NCI-H1092 (cell line): ENCODE data around the gene MUSK.
"Not testable (repeated sequence)": the region's sequence is repeated elsewhere in the genome, so short reads cannot be mapped to it uniquely, and the experiment has no call there.

Experiments
- DNase-seq: peaks from one replicate; lab custom pipeline; 2025; lab: John Stamatoyannopoulos, UW

Gene MUSK

DNA sequence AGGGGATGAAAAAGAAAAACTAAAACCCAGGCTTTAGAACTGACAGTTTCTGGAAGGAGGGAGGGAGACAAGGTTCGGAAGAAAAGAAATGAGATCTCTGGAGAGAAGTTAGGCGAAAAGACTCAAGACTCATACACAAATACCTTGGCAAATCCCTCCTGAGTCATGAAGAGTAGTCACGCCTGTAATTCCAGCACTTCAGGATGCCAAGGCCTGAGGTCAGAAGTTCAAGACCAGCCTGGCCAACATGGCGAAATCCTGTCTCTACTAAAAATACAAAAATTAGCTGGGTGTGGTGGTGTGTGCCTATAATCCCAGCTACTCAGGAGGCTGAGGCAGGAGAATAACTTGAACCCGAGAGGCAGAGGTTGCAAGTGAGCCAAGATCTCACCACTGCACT is 27.3 kb downstream of the MUSK start:
- not testable (repeated sequence) for DNase-seq

DNA sequence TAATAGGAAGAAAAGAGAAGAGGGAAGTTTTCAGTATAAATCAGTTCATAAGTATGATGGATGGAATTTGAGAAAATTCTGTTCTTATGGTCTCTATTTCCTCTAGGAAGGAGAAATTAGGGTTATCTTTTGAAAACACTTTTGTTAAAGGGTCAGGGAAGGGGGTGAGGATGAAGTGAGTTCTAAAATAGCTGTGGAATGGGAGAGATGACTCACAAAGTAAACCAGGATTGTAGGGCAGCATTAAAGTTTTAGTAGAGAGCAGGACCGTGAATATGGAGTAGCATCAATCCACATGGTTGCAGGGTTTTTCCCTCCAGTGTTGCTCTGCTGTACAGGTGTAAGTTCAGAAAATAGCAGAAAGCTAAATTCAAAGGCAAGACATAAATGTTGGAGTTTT is 32.4 kb downstream of the MUSK start:
- DNase-seq: no peak

DNA sequence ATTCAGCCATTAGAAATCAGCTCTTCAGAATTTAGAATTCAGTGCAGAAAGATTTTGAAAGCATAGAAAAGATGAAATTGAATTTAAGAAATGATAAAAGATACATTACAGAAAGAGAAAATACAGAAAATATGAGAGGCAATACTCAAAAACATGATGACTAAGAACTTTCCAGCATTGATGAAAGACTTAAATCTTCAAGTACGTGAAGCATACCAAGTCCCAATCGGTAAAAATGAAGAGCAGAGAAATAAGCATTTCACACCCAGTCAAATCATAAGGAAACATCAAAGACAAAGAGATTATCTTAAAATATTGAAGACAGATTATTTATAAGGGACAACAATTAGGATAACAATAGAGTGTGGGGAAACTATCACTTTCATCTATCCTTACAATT is 35.1 kb downstream of the MUSK start:
- no peak for DNase-seq

DNA sequence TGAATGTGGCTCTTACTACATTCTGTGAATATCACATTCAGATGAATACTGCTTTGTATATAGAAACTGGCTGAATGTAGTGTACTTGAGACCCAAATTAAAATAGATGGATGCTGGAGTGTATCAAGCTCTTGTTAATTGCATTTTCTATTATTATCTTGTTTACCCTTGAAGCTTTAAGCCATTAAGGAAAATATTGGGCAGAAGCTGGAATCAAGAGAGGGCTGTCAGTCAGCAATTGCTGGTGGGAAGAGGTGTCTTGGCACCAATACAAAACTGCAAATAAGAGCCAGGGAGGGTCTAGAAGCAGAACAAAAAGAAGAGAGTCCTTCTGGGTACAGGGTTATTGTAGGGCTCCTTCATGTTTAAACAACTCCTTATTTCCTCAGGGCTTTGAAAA is 38.8 kb downstream of the MUSK start:
- DNase-seq: peak; percentile 85

DNA sequence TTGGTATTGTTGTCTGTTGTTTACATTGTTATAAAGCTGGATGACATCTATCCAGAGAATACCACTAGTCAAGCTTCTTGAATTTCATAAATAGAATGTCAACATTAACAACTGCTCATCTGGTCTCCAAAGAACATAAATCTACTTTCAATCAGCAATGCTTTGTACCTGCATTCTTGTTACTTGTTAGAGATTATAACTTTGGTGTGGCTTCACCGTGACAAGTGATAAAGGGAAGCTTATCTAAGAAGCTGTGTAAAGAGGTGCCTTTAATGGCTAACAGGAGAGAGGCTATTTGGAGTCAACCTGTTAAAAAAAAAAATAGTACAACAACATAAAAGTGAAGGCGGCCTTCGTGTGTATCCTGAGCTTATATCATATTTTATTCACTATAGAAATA is 41.8 kb downstream of the MUSK start:
- no peak for DNase-seq

DNA sequence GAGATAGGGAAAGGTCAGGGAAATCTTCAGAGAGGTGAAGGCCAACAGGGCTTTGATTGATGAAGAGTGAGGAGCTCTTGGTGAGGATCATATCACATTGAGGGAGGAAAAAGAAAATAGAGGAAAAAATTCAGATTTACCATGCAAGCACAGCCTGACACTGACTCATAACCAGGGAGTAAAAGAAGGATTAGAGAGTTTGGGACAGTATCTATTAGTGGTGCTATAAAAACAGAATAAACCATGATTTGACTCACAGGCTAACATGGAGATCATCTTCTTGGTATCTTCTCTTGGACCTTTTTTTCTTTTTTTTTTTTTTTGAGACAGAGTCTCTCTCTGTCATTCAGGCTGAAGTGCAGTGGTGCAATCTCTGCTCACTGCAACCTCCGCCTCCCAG is 44.4 kb downstream of the MUSK start:
- no peak for DNase-seq

DNA sequence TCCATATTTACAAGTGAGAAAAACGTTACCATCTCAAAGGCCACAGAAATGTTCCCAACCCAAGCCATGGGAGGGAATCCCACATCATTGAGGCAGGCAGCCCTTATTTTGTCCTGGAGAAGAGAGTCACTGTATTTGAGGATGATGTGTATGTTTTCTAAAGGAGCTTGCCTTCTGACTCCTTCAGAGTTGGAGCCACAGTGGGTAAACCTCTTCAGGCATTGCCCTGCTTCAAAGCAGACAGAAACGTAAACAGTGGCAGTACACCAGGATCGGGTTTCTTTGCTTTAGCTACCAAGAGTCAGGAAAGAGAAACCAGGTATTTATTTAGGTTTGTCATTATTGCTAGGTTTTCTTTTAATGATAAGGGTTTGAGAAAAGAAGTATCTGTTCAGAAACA is 45.7 kb downstream of the MUSK start:
- DNase-seq: peak; percentile 45

DNA sequence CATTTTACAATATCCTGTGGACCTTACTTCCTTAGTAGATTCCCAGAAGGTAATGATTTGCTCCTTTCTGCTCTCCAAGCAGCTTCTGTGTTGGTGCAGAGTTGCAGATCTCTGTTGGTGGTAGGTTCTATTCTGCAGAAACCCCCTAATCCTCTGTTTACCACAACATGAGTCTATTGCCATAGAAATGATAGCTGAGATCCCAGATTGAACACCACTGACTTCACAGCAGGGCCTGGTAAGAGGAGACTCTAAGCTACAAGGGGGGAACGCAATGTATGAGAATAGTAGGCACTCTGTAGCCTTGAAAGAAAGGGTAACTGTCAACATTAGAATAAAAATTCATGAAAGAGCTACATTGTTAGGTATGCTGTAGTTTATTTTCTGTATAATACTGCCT is 59.5 kb downstream of the MUSK start:
- DNase-seq: no peak

DNA sequence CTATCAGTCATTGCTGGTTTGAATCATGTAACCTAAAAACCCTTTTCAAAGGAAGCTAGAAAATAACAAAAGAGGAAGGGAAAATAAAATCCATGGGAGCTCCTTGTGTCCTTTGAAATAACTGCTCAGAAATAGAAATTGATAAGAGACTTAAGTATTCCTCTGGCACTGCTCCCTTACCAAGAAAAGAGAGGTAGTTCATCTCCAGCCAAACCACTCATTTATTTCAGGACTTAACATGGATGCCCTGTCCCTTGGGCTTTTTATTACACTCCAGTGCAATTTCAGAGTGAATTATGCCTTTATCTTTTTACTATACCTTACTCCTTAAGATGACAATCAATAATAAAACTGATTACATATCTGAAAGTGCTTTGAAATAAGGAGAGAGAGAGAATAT is 61.0 kb downstream of the MUSK start:
- no peak for DNase-seq

DNA sequence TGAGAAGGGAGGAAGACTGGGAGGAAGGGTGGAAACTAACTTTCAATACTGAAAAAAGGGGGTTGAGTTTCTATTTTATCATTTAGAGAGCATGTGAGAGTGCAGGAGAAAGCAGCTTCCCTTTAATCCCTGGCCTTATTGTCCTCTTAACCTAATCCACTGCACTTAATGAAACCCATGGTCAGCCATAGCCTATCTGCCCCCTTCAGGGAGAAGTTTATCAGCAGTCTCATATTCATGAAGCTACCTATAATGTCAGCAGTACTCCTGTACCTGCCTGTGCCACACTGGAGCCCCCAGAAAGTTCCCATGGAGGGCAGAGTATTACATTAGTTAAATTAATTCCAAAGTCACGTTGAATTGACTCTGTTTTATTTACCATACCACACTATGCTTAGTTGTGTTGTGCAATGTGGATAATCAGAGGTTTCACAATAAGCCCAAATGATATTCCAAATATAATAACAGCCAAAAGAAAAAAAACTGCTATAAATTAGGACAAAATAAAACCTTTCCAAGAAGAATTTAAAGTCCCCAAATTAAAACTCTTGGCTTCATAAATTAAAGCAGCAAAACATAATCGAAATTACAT is 62.9 kb downstream of the MUSK start:
- no peak for DNase-seq

DNA sequence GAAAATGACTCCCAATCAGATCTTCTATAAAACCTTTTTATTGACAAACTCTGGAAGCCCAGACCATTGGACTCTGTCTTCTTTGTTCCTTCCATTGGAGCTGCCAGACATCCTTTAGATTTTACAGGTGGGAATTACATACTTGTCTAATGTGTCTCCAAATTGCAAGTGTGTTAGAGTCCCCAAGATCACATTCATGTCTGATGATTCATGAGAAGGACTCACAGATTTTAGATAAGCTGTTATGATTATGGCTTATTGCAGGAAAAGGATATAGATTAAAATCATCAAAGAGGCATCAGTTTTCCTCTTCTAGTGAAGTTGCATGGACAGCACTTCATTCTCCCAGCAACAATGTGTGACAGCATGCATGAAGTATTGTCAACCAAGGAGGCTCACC is 70.4 kb downstream of the MUSK start:
- DNase-seq: no peak

DNA sequence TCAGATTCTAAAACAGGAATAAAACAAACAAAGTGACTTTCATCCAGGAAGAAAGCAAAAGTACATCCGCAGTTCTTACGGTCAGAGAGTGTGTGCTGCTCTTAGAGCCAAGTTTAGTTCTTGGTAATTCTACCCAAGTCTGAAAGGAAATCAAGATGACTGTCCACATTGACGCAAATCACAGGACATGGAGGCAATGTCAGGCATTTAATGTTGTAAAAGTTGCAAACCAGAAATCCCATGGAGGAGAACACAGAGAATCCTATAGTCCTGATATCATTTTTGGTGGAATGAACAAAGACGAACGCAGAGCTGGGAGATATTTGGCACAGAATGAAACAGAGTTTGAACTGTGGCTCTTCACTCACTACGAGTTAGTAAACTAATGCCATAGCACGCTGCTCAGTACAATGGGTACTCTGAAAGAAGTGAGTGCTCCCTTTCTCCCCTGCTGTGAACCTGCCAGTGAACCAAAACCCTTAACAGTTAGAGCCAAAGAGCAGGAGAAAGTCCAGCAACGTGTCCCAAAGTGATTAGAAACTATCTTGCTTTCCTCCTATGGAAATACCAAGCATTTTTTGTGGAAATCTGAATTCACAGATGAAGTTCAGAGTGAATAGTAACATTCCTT is 74.3 kb downstream of the MUSK start:
- DNase-seq: no peak

DNA sequence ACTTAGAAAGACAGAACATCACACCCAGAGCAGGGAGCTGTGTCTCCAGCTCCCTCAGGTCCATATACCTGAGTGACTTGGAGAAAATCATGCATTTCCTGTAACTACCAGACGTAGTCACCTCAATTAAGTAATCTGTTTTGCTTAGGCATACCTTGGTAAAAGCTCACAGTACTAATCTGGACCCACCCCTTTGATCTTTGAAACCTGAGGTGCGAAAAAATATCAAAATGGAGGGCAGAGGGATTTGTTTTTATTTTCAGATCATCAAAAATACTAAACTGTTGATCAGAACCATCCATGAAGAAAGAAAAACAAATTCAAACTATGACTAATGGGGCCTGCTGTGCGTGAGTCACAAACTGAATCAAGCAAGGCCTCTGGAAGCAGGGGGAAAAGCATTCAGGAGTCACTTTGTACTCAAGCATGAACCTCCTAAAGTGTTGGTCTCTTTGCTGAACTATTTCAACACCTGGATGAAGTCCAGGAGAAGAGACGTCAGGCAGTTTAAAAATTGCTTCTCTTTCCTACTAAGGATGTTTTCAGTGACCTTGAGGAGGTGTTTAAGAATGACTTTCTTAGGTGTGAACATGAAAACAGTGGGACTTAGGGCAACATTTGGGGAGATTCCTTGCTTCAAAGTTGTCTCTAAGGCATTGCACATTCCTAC is 76.3 kb downstream of the MUSK start:
- no peak for DNase-seq

DNA sequence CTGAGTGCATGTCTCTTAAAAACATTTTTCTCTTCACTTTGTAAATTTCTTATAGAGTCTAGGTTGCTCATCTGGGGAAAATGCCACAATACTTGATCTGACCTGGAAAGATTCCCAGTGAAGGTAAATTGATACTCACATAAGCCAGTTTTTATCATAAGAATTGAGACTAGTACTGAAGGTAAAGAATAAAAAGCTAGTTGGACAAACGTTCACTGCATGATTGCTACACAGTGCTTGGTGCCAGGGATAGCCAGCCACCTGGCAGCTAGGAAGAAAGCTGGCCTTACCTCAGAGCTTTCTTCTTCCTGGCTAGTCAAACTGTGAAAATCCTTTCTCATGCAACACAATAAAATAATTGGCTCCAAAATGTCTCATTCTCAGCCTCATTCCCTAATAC is 77.1 kb downstream of the MUSK start:
- no peak for DNase-seq

DNA sequence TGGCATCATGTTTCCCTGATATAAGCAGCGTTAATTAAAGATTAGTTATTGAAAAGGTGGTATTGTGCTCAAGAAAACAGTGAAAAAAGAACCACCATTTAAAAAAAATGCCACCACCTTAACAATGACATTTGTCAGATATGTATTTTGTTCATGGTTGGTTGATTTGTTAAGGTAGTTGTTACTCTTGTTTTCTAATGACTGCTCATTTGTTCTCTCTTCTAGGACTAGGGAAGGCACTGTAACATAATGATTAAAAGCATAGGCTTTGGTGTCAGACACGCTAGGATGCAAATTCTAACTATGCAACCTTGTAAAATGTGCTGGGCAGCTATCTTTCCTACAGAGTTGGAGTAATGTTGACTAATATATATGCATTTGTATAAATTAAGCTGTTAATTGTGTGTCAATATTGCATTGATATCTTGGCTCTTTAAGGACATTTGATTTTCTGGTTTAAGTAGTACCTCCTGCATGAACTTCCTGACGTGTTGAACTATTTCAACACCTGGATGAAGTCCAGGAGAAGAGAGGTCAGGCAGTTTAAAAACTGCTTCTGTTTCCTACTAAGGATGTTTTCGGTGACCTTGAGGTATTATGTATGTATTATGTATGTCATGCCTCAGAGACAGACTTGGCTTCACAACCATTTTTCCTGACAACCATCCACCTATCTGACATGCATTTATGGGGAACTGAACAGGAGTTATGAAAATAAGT is 77.8 kb downstream of the MUSK start:
- DNase-seq: no peak

DNA sequence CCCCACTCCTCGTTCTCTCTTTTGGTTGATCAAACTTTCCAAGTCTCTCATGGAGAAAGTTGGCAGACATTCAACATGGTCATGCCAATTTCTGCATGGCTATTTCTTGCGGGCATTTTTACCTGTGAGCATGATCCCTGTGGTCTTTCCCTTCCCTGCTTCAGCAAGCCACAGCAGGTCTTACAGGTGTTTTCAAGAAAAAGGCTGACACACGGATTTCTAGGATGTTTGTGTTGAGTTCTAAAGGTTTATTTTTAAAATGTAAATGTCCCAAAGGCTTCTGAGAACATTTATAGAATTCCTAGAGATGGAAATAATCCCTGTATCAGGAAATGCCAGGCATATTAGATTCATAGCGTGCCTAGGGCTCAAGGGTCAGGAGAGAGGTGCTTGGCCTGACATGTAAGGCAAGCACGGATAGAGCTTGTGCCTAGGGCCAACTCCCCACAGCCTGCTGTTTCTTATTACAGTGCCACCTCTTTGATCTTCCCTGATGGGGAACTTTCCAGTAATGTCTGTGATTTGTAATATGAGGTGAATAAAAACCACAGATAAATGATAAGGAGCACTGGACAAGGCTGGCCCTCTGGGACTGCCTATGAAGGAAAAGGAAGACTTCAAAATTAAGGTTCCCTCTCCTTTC is 79.8 kb downstream of the MUSK start:
- DNase-seq: no peak

DNA sequence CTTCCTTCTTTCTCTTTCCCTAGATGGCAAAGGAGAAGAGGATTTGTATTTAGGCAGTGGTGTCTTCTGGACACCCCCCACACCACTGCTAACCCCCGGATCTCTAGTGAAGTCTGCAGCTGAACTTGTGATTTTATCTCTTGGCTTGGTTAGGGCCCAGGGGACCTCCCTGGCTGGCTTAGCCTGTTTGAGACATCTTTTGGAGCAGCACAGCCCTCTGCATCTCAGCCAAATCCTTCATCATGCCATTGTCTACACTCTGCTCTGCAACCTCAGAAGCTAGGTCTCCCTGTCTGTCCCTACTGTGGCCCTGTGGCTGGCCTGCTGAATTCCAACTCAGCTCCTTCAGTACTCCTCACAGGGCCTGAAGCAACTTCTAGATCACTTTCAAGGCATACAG is 81.7 kb downstream of the MUSK start:
- DNase-seq: no peak

DNA sequence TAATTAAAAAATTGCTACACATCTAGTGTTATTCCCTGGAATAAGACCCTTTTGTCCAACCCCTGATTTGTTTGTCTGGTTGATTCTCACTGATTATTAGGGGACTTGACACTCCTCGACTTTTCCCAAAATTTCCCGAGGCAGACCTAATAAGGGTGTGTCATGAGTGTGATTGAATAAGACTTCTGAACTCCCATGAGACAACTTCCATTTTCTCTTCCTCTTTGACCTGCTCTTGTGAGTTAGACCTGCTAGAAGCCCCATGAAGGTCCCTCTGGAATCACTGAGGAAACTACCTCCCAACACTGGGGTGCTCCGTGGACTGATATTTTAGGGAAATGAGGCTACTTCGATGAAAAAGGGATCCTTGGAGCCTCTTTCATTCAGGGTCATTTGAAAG is 83.4 kb downstream of the MUSK start:
- DNase-seq: no peak

DNA sequence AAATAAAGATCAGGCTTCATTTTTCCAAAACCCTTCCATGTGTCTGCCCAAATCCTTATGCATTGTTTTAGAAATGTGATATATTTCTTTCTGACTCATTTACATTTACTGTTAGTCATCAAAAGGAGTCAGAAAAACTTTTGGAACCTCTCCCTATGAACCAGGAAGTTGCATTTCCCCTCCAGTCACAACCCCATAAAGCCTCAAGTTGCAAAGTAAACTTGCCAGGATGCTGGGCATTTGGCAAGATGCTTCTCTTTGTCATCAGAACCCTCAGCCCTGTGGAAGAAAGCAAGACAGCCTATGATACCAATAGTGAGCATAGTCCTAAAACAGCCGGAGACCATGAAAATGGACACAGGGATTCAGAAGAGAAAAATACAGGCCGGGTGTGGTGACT is 84.2 kb downstream of the MUSK start:
- DNase-seq: no peak

DNA sequence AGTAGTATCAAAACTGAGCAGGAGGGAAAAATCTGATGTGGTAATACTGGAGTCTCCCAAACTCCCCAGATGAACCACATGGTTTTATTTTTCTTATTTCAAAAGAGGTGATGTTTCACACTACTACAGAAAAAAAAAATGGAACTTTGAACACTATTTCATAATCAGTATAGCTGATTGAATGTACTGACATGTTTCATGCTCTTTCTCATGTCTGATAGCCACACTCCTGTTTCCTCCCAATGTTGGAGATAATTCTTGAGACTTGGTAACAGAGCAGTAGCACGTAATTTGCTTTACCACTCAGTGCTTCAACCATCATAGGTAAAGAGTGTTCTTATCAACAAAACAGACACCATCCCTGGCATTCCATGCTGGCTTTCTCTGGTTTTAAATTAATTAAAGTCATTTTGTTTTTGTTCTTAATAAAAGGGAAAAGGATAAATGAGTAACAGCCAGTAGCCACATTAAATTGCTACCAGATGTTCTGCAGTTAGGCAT is 85.2 kb downstream of the MUSK start:
- no peak for DNase-seq

DNA sequence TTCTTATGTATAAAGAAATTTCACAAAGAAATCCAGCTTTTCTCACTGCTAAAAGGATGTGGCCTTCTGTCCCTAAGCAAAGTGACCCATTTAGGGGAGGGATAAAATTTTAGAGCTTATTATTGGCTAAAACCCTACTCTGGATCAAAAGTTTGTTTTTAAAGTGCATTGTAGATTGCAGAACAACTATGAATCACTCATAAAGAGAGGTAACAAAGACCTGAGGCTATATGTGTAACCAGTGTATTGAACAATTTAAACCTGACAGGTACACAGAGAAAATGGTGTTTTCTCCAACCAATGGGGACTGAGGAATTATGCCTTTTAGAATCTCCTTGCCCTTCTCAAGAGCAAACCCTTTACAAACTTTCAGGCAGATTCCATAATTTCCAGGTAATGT is 86.6 kb downstream of the MUSK start:
- no peak for DNase-seq

DNA sequence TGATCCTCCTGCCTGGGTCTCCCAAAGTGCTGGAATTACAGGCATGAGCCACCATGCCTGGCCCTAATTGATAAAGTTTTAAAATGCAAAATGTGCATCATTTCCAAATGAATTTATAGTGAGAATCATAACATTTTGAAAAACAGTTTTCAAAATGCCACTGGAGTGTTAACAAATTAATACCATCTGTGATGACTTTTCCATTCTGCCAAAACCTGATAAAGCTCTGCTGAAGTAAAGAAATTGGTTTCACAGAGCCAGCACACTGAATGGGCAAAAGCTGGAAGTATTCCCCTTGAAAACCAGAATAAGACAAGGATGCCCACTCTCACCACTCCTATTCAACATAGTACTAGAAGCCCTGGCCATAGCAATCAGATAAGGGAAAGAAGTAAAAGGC is 89.6 kb downstream of the MUSK start:
- DNase-seq: no peak

DNA sequence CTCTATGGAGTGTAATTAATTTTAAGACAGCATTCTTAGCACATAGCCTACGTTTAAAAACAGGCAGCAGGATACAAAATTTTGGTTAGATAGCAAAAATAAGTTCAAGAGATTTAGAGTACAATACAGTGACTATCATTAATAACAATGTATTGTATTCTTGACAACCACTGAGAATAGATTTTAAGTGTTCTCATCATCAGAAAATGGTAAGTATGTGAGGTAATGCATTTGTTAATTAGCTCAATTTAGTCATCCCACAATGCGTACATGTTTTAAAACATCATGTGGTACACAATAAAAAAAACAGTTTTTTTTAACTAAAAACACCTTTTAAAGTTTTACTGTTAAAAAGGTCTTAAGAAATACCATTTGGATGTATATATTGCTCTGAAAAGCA is 94.2 kb downstream of the MUSK start:
- DNase-seq: no peak
